GM18508 (cell line): Measurements from ENCODE around the gene PRKCSH.
"Not testable (repeated sequence)": the region's sequence is repeated elsewhere in the genome, so short reads cannot be mapped to it uniquely, and the experiment has no call there.

Experiments used
- ATAC-seq: cut with Tn5 transposase; IDR thresholded peaks from one replicate; pipeline ENCODE4 v1.9.1; 2021; ENCODE audit warnings: moderate number of reproducible peaks; ENCODE audit not compliant: insufficient read depth, unreplicated experiment

The PRKCSH gene

GRCh38 chr19:11447347-11448262 is 12.2 kb downstream of the PRKCSH start:
- ATAC-seq = no peak

- no peak for ATAC-seq
Observed at GRCh38 chr19:11448410-11448809, 13.0 kb downstream of the PRKCSH start.

- ATAC-seq = no peak
Observed at GRCh38 chr19:11448923-11449554, 13.6 kb downstream of the PRKCSH start.

GRCh38 chr19:11450570-11451326 is 15.3 kb downstream of the PRKCSH start:
- no peak for ATAC-seq

GRCh38 chr19:11451327-11451870 is 16.0 kb downstream of the PRKCSH start:
- no peak for ATAC-seq

GRCh38 chr19:11451871-11452619 is 16.6 kb downstream of the PRKCSH start:
- no peak for ATAC-seq

- ATAC-seq = no peak
Observed at GRCh38 chr19:11452620-11453310, 17.3 kb downstream of the PRKCSH start.

GRCh38 chr19:11453468-11454341 is 18.3 kb downstream of the PRKCSH start:
- ATAC-seq = no peak

GRCh38 chr19:11455233-11455554 is 19.8 kb downstream of the PRKCSH start:
- not testable (repeated sequence) for ATAC-seq

- no peak for ATAC-seq
Observed at GRCh38 chr19:11456659-11457058, 21.2 kb downstream of the PRKCSH start.

GRCh38 chr19:11457115-11457514 is 21.7 kb downstream of the PRKCSH start:
- no peak for ATAC-seq

GRCh38 chr19:11457831-11458230 is 22.4 kb downstream of the PRKCSH start:
- no peak for ATAC-seq

GRCh38 chr19:11458236-11458900 is 22.9 kb downstream of the PRKCSH start:
- no peak for ATAC-seq

- ATAC-seq = not testable (repeated sequence)
Observed at GRCh38 chr19:11458912-11459311, 23.5 kb downstream of the PRKCSH start.

GRCh38 chr19:11460207-11460606 is 24.8 kb downstream of the PRKCSH start:
- ATAC-seq = no peak

GRCh38 chr19:11461453-11461852 is 26.0 kb downstream of the PRKCSH start:
- ATAC-seq = no peak

- ATAC-seq = no peak
Observed at GRCh38 chr19:11463391-11463790, 28.0 kb downstream of the PRKCSH start.
